ENCODE results near the gene POMGNT2. TPM values are rescaled to one million over a fixed set of nuclear protein-coding genes. Genes with fewer than 3 reads are reported as not detected.

POMGNT2 gene
- total and polyA plus RNA-seq, 7 donors: 13.2 to 40.3 (median 22.4) TPM

DNA sequence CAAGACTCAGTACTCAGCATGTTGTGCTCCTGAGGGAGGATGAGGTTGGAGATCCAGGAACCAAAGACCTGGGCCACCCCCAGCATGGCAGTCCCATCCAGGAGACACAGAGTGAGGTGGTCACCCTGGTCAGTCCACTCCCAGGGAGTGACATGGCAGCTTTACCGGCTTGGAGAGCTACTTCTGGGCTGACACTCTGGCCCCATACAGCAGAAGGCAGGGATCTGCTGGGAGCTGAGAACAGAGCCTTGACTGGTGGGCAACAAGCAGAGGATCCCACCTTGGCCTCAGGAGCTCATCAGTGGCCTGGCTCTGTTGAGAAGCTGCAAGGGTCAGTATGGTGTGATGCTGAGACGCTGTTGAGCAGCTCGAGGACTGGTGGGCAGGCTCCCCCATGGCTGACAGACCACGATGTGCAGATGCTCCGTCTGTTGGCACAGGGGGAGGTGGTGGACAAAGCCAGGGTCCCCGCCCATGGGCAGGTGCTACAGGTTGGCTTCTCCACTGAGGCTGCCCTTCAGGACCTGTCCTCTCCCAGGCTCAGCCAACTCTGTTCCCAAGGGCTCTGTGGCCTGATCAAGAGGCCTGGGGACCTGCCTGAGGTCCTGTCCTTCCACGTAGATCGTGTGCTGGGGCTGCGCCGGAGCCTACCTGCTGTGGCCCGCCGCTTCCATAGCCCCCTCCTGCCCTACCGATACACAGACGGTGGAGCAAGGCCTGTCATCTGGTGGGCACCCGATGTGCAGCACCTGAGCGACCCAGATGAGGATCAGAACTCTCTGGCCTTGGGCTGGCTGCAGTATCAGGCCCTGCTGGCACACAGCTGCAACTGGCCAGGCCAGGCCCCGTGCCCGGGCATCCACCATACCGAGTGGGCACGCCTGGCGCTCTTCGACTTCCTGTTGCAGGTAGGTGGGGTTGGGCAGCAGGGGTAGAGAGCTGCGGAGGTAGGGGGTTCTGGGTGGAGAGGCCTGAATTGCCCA is 72.9 kb downstream of the POMGNT2 start:
- 86 to 95% (median 91%) methylated on average over 21 to 23 of the region's 23 CpGs for WGBS, 3 donors
- no peak overlapping the region for H3K4me3 ChIP-seq
- ATAC-seq (no peak), DNase-seq (no peak)
- H3K27me3 ChIP-seq (ENCODE audit: insufficient read depth in 3 of 3, low read length in 2 of 3): no peaks in the 10 kb centered on the region
- no peaks in the 10 kb centered on the region for H3K9me3 ChIP-seq
- intact Hi-C loops (cut with DNase I): no loop called here
- TF ChIP-seq, protein P1, sequence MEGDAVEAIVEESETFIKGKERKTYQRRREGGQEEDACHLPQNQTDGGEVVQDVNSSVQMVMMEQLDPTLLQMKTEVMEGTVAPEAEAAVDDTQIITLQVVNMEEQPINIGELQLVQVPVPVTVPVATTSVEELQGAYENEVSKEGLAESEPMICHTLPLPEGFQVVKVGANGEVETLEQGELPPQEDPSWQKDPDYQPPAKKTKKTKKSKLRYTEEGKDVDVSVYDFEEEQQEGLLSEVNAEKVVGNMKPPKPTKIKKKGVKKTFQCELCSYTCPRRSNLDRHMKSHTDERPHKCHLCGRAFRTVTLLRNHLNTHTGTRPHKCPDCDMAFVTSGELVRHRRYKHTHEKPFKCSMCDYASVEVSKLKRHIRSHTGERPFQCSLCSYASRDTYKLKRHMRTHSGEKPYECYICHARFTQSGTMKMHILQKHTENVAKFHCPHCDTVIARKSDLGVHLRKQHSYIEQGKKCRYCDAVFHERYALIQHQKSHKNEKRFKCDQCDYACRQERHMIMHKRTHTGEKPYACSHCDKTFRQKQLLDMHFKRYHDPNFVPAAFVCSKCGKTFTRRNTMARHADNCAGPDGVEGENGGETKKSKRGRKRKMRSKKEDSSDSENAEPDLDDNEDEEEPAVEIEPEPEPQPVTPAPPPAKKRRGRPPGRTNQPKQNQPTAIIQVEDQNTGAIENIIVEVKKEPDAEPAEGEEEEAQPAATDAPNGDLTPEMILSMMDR (IDR thresholded peaks at IDR 0.05): no peak
- no peaks in the 10 kb centered on the region for H3K36me3 ChIP-seq (ENCODE audit: insufficient read depth in 1 of 2, low read depth in 1 of 2)
- H3K27ac ChIP-seq: no peak overlapping the region
- H3K4me1 ChIP-seq: no peaks in the 10 kb centered on the region

DNA sequence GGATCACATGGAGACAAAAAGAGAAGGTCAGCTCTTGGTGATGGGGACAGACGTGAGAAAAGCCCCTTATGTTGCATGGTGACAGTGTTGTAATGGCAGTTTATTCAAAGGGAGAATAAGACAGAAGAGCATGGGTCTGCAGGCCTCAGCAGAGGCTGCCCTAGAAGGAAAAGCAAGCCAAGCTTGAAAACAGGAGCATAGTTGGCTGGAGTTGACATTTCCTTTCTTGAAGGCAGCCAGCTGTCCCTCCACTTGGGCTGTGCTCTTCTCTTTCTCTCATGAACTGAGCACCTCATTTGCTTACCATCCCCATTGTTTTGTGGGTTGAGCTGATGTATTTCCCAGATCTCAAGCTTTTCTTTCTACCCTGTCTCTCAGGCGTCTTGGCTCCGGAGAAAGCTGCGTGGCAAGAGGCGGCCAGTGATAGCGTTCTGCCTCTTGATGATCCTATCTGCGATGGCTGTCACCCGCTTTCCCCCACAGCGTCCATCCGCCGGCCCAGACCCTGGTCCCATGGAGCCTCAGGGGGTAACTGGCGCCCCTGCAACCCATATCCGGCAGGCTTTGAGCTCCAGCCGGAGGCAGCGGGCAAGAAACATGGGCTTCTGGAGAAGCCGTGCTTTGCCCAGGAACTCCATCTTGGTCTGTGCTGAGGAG is 73.9 kb downstream of the POMGNT2 start:
- DNase-seq (no peak), ATAC-seq (no peak)
- Histone ChIP-seq H3K27ac (no peak overlapping the region), H3K36me3 (ENCODE audit: insufficient read depth in 1 of 2, low read depth in 1 of 2) (no peaks in the 10 kb centered on the region), H3K4me3 (no peak overlapping the region), H3K4me1 (no peaks in the 10 kb centered on the region), H3K9me3 (no peaks in the 10 kb centered on the region), H3K27me3 (ENCODE audit: insufficient read depth in 3 of 3, low read length in 2 of 3) (no peaks in the 10 kb centered on the region)
- intact Hi-C loops (cut with DNase I): no loop called here
- TF ChIP-seq, protein P1 (IDR thresholded peaks at IDR 0.05): no peak
- 86 to 97% (median 92%) methylated on average over 16 of the region's 16 CpGs for WGBS, 3 donors

DNA sequence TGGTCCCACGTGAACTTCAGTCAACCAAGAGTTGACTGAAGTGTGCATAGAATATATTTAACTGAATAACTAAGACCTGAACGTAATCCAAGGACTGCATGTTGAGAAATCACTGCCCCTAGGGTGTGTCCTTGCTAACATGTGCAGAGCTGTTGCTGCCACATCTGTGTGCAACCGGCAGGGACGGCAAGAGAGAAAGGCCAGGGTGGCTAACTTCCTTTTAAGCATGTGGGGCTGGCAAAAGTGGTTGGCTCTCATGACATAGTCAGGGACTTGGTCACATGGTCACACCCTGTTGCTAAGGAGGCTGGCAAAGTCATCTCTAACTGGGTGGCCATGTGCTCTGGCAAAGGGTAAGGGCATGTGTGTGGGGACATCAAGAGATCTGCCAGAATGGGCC is 74.4 kb downstream of the POMGNT2 start:
- Histone ChIP-seq H3K27me3 (ENCODE audit: insufficient read depth in 3 of 3, low read length in 2 of 3) (no peaks in the 10 kb centered on the region), H3K9me3 (no peaks in the 10 kb centered on the region), H3K36me3 (ENCODE audit: insufficient read depth in 1 of 2, low read depth in 1 of 2) (no peaks in the 10 kb centered on the region), H3K27ac (no peak overlapping the region), H3K4me1 (no peaks in the 10 kb centered on the region), H3K4me3 (no peak overlapping the region)
- intact Hi-C loops (cut with DNase I): no loop called here
- DNase-seq (peak; percentile 61 to 88), ATAC-seq (peak in 3 of 4 donors; percentile 70 to 94 (median 94))
- TF ChIP-seq, protein P1 (IDR thresholded peaks at IDR 0.05): no peak
- 23 to 31% (median 31%) methylated on average over 4 of the region's 4 CpGs for WGBS, 3 donors

DNA sequence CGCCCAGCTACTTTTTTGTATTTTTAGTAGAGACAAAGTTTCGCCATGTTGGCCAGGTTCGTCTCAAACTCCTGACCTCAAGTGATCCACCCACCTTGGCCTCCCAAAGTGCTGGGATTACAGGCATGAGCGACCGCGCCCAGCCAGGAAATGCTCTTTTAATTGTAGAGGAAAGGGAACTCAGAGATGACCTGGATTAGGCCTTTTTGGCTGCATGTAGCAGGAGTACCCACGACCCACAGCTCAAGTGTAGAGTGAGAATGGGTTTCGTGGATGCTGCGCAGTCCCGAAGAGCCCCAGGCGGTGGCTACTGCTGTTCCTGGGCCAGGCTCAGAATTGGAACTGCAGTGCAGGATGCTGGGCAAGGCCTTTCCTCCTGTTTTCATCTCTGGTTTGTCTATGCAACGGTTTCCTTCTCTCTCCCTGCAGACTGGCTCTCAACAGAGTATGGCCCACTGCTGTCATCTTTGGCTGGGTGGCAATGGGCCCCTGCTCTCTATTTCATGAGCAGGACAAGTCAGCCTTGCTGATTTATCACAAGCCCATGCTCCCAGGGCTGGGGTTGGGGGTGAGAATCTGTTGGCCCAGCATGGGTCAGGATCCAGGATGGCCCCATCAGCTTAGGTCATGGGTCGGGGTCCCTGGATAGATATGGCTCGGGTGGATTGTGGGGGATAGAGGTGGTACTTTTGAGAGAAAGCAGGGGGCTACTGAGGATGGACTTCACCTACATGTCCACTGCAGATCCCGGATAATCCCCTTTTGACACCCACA is 75.5 kb downstream of the POMGNT2 start:
- DNase-seq: no peak
- WGBS, 3 donors: 86 to 92% (median 89%) methylated on average over 15 of the region's 15 CpGs

More for the DNA sequence above, 75.5 kb downstream of the POMGNT2 start:
- Histone ChIP-seq H3K9me3 (no peaks in the 10 kb centered on the region), H3K36me3 (ENCODE audit: insufficient read depth in 1 of 2, low read depth in 1 of 2) (no peaks in the 10 kb centered on the region), H3K27me3 (ENCODE audit: insufficient read depth in 3 of 3, low read length in 2 of 3) (no peaks in the 10 kb centered on the region), H3K4me3 (no peak overlapping the region), H3K4me1 (no peaks in the 10 kb centered on the region), H3K27ac (no peak overlapping the region)
- intact Hi-C loops (cut with DNase I): no loop called here
- ATAC-seq: no peak
- TF ChIP-seq, protein P1 (IDR thresholded peaks at IDR 0.05): no peak

Other genes starting within 250 kb of the POMGNT2 start
- gene CYP8B1, start 230.2 kb downstream of the POMGNT2 start, total RNA-seq: under 1 TPM in 1 of 4 donors, not detected in 3; 0.08 TPM
- not detected for gene CYP8B1, start 230.2 kb downstream of the POMGNT2 start, polyA plus RNA-seq
- 1 to 10 TPM; 1.4 to 3.5 (median 2.1) TPM for gene ZNF662, start 199.9 kb downstream of the POMGNT2 start, total RNA-seq
- under 1 TPM; 0.32 to 0.53 (median 0.37) TPM for gene ZNF662, start 199.9 kb downstream of the POMGNT2 start, polyA plus RNA-seq
- gene GASK1A, start 126.8 kb downstream of the POMGNT2 start, total RNA-seq: 1 to 10 TPM; 1.5 to 3.7 (median 3.0) TPM
- under 1 TPM; 0.40 to 0.62 (median 0.49) TPM for gene GASK1A, start 126.8 kb downstream of the POMGNT2 start, polyA plus RNA-seq
- gene SNRK, start 180.5 kb upstream of the POMGNT2 start, total RNA-seq: 10 to 100 TPM; 18.8 to 25.6 (median 21.5) TPM
- gene SNRK, start 180.5 kb upstream of the POMGNT2 start, polyA plus RNA-seq: 1 to 10 TPM; 6.8 to 8.5 (median 7.8) TPM